Measurements from ENCODE around the gene PTPRC. TPM values are rescaled to one million over a fixed set of nuclear protein-coding genes. Genes with fewer than 3 reads are reported as not detected.
"Not testable (repeated sequence)": the region's sequence is repeated elsewhere in the genome, so short reads cannot be mapped to it uniquely, and the experiment has no call there.

The PTPRC gene
- total RNA-seq (2014; rRNA removed; shearing (Covaris generic)) = 0.12 and 0.98 TPM in 2 replicates

- no peak for DNase-seq (ENCODE audit: low read depth)
Observed at GRCh38 chr1:198638894-198639635, at the start of gene PTPRC. PTPRC (plus strand) TSS chr1:198639040; CDS start chr1:198639269, 229 bp downstream.

GRCh38 chr1:198590454-198590853 is 48.4 kb upstream of the PTPRC start:
- DNase-seq (ENCODE audit: low read depth) = no peak

- no peak for DNase-seq (ENCODE audit: low read depth)
Observed at GRCh38 chr1:198595765-198596164, 43.1 kb upstream of the PTPRC start.

DNA sequence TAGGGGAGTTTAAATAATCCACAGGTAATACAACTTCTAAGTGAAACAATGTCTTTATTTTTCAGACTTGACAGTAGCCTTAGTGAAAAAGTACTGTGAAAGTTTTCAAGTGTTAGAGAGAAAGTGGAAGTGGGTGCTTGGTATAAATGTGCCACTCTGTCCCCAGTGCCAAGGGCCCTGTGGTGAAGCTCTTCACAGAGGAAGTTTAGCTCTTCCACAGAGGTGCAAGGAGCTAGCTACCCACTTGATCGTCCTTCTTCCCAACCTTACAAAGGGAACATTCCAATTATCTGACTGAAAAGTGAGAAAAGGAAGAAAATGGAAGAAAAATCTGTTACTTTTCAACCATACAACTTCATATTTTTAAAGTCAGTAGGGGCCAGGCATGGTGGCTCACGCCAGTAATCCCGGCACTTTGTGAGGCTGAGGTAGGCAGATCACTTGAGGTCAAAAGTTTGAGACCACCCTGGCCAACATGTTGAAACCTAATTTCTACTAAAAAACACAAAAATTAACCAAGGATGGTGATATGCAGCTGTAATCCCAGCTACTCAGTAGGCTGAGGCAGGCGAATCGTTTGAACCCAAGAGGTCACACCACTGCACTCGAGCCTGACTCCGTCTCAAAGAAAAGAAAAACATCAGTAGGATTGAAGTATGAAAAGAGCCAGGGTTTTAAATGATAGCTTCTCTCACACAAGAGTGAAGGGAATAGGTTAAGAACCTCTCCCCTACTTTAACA is 41.0 kb upstream of the PTPRC start:
- DNase-seq (ENCODE audit: low read depth) = no peak

DNA sequence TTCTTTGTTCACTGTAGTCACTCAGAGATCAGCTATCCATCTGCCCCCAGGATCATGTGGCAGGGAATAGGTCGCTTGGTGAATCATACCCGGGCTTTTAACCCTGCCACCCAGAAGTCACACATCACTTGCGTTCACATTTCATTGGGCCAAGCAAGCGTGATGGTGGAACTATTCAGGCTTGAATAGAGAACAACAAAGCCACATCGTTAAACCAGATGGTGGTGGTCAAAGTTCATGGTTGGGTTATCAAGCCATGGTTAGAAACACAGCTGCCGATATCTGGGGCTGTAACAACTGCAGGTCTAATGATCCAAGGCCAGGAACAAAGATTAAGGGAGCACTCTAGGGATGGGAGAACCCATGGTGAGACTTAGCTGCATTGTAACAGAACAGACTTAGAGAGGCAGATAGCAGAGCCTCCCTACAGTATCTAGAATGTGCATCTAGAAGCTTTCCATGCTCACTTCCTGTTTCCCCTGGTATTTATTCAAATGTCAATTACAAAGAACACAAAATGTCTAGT is 40.0 kb upstream of the PTPRC start:
- DNase-seq (ENCODE audit: low read depth) = peak; percentile 73

GRCh38 chr1:198599749-198600148 is 39.1 kb upstream of the PTPRC start:
- no peak for DNase-seq (ENCODE audit: low read depth)

DNA sequence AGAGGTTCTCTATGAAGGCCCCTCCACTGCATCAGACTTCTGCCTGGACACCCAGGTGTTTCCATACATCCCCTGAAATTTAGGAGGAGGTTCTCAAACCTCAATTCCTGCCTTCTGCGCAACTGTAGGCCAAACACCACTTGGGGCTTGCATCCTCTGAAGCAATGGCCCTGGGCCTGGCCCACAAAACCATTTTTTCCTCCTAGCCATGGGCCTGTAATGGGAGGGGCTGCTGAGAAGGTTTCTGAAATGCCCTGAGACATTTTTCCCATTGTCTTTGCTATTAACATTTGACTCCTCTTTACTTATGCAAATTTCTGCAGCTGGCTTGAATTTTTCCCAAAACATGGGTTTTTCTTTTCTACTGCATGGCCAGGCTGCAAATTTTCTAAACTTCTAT is 37.9 kb upstream of the PTPRC start:
- DNase-seq (ENCODE audit: low read depth) = no peak

DNA sequence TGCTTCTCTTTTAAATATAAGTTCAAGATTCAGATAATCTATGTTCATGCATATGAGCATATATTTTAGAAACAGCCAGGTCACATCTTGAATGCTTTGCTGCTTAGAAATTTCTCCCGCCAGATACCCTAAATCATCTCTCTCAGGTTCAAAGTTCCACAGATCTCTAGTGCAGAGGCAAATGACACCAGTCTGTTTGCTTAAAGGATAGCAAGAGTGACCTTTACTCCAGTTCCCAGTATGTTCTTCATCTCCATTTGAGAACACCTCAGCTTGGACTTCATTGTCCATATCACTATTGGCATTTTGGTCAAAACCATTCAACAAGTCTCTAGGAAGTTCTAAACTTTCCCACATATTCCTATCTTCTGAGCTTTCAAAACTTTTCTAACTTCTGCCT is 37.5 kb upstream of the PTPRC start:
- DNase-seq (ENCODE audit: low read depth) = not testable (repeated sequence)

GRCh38 chr1:198601936-198602889 is 36.6 kb upstream of the PTPRC start:
- DNase-seq (ENCODE audit: low read depth) = peak; percentile 30

DNA sequence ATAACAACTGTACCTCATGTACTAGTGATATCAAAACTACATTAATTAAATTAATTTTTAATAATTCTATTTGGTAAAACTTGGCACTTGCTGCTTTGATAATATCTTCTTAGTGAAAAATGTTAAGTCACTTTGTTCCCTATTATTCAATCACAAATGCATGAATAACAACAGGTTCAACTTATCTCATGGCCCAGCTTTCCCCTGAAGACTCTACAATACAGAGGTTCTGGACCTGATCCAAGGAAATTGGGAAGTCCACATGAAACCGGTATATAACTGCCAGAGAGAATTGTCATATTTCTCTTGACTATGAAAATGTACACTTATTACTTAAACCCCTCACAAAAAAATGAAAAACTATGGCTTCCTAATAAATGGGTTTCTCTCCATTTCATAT is 33.9 kb upstream of the PTPRC start:
- peak; percentile 12 for DNase-seq (ENCODE audit: low read depth)

DNA sequence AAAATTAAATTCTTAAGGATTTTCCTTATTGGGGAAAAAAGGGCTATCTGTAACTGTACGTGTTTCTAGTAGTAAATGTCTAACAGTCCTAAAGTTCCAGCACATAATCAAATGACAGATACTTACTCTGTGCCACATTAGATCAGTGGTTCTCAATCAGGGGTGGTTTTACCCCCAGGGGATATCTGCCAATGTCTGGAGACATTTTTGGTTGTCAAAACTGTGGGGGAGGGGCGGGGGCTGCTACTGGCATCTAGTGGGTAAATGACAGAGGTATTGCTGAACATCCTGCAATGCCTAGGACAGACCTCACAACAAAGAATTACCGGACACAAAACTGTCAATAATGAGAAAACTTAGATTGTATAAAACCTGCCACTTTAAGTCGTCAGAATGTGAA is 33.4 kb upstream of the PTPRC start:
- peak; percentile 6 for DNase-seq (ENCODE audit: low read depth)

GRCh38 chr1:198606020-198606438 is 32.8 kb upstream of the PTPRC start:
- DNase-seq (ENCODE audit: low read depth) = peak; percentile 86

DNA sequence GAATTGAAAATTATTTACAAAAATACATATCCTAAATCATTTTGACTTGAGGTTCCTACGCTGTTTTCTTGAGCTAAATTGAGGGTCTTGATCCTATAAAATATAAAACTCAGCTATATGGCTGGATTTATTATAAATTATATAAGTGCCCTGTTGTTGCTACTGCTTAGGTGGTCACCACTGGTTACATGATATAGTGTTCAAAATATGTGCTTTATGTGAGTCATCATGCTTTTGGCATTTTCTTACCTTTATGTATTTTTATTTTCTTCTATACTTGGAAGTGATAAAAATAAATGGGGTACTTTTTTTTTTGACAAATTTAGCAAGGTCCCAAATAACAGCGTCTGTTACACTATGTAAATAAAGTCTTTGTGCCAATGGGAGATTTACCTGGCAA is 31.1 kb upstream of the PTPRC start:
- DNase-seq (ENCODE audit: low read depth) = no peak

DNA sequence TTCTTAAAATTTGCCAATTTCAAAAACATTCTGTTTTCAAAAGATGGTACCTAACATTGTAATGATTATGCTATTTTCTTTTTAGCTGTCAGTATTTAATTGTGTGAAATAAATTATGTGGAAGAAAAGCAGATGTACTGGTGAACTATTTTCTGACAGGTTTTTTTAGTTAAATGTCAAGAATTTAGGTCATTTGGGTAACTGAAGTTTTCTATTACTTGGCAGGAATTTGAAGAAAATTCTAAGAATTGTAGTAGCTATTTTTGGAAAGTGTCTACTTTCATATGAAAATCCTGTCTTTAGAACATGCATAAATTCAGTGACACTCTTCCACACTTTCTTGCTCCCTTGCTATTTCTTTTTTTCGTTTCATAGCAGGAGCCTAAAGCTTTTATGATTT is 28.5 kb upstream of the PTPRC start:
- no peak for DNase-seq (ENCODE audit: low read depth)

GRCh38 chr1:198611219-198611618 is 27.6 kb upstream of the PTPRC start:
- DNase-seq (ENCODE audit: low read depth) = no peak

GRCh38 chr1:198612471-198613260 is 26.2 kb upstream of the PTPRC start:
- no peak for DNase-seq (ENCODE audit: low read depth)

DNA sequence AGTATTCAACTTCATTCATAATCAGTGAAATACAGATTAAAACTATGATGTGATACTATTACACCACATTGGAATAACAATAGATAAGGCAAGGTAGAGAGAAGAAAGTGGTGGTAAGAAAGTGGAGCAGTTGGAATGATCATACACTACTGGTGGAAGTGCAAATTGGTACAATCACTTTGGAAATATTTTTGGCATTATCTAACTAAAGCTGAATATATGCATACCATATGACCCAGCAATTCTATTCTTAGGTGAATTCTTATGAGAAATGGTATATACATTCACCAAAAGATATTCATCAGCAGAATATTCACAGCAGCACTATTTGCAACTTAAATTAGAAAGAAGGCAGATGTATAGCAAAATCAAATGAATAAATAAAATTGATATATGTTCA is 21.4 kb upstream of the PTPRC start:
- DNase-seq (ENCODE audit: low read depth) = no peak

- DNase-seq (ENCODE audit: low read depth) = no peak
Observed at GRCh38 chr1:198619375-198620140, 19.3 kb upstream of the PTPRC start.

- DNase-seq (ENCODE audit: low read depth) = no peak
Observed at GRCh38 chr1:198620218-198620617, 18.6 kb upstream of the PTPRC start.
